GM19043 (cell line): Measurements from ENCODE around the gene EVI2B.
"Not testable (repeated sequence)": the region's sequence is repeated elsewhere in the genome, so short reads cannot be mapped to it uniquely, and the experiment has no call there.

Experiments used
- ATAC-seq: cut with Tn5 transposase; IDR thresholded peaks from one replicate; pipeline ENCODE4 v1.9.1; 2021; ENCODE audit warnings: low read depth; ENCODE audit not compliant: unreplicated experiment

The EVI2B gene

GRCh38 chr17:31310886-31311285, 3.0 kb downstream of the EVI2B start:
- ATAC-seq: no peak

GRCh38 chr17:31310260-31310659, 3.6 kb downstream of the EVI2B start:
- no peak for ATAC-seq

- peak; percentile 42 for ATAC-seq
These were observed 4.3 kb downstream of the EVI2B start for GRCh38 chr17:31309556-31309955.

GRCh38 chr17:31308372-31309334, 5.2 kb downstream of the EVI2B start:
- no peak for ATAC-seq

GRCh38 chr17:31307640-31308039, 6.2 kb downstream of the EVI2B start:
- no peak for ATAC-seq

GRCh38 chr17:31299624-31300023, 14.2 kb downstream of the EVI2B start:
- no peak for ATAC-seq

DNA sequence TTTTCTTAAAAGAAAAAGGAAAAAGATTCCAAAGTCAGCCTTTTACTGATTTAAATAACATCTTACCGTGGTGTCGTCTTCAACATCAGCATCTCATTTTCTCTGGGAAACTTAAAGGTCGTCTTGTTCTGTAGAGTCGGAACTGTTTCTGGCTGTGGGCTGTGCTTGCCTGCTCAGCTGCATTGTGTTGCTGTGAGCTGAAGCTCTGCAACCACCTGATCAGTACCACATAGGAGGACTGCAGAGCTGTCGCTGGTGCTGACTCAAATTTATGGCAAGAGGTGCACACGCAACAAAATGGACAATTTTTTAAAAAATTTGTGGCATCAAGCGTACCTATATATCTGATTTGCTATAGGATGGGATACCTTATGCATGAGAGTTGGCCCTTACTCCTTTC, 16.8 kb downstream of the EVI2B start, which contains the start of gene OMG:
Gene OMG (minus strand): TSS at position 150 of the 400 bp plus-strand sequence. CDS start 908 bp downstream, outside the sequence.
- no peak for ATAC-seq

GRCh38 chr17:31296142-31296541, 17.7 kb downstream of the EVI2B start:
- no peak for ATAC-seq

DNA sequence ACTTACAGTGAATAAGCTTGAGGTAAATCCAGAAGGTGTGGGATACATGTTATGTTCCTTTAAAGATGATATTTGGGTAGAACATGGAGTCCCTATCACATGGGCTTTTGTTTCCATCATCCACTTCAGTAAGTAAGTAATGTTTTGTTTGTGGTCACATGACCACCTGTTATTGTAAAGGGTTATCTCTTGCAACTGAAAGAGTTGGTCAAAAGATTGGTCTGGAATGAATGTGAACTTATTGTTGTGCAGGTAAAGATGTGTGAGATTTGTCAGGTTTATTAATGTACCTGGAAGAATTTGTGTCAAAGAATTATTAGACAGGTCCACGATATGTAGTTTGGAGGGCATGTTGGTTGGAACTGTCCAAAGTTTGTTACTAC, 18.4 kb downstream of the EVI2B start:
- ATAC-seq: no peak

DNA sequence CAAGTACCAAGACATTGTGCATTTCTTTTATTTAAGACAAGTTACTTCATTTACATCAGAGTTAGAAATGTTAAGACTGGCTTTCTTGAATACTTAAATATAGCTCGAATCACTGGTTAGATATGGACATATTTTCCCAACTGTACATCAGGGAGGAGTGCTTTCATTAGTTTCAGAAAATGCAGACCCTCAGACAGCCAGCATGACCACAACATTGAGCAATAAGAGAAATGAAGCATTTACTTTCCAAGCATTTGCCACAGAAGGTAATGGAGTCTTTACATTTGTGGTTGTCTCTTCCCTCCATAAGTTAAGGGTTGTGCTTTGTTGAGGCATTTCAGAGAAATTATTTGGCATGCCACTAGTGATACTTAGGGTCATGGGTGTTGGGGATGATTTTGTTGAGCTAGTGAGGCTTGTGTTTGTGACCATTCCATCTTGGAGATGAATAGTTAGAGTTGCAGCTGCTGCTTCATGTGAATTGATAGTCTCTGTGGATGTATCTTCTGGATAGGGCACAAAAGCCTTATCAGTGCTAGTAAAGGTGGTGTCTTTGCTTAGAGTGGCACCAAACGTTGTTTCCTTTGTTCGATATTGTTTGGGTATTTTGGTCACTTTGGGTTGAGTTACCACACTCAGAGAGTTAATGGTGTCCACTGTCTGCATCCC, 18.9 kb downstream of the EVI2B start:
- ATAC-seq: no peak

- no peak for ATAC-seq
These were observed 19.6 kb downstream of the EVI2B start for GRCh38 chr17:31294231-31294630.

GRCh38 chr17:31293581-31293980, 20.3 kb downstream of the EVI2B start:
- no peak for ATAC-seq

DNA sequence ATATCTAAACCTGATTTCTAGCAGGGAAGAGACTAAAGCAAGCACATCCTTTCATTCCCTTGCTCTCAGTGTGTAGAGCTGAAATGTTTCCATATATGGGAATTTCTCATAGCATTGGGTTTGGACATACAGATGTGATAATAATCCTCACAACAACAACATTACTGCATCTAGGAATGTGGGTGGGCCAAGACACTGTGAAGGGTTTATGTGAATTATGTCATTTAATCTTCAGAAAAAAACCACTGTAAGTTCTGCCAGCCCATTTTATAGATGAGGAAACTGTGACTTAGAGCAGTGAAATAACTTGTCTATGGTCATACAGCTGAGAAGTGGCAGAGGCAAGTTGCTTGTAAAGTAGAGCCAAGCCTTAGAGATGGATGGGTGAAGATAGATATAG, 22.0 kb downstream of the EVI2B start:
- ATAC-seq: no peak

DNA sequence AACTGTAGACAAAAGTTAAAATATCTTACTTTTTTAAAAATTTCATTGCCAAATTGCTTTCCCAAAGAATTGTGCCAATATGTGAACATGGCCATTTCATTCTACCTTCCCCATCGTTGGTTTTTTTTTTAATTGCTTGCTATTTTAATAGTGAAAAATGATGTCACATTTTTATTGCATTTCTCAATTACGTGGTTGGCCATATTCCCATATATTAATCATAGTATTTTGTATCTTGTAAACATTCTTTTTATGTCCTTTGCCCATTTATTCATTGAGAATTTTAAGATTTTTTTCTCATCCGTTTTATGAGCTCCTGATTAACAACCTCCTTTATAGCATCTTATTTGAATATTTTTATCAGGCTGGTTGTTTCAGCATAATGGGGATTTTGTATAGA, 24.1 kb downstream of the EVI2B start:
- ATAC-seq: no peak

DNA sequence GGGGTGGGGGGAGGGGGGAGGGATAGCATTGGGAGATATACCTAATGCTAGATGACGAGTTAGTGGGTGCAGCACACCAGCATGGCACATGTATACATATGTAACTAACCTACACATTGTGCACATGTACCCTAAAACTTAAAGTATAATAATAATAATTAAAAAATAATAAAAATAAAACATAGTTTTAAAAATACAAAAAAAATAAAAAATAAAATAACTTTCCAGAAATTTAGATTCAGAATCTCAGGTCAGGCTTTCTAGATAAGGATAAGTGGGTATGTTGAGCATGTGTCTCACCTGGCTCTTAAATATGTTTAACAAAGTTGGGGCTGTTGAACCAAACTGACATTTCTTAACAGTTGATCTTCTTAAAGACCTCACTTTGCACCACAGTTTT, 25.9 kb downstream of the EVI2B start:
- not testable (repeated sequence) for ATAC-seq

GRCh38 chr17:31286587-31286986, 27.3 kb downstream of the EVI2B start:
- ATAC-seq: no peak

DNA sequence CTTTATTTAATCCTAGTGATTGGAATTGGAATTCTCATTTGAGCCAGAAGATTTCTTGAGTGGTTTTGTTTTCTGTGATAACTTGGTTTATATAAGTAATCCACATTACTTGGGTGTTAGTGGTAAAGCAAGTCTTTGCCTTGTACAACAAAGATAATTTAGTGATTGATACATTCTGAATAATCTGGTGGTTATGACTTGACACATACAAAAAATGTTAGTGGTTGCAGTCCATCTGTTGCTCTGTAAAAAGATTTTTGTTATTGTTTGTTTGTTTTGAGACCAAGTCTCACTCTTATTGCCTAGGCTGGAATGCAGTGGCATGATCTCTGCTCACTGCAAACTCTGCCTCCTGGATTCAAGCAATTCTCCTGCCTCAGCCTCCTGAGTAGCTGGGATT, 30.0 kb downstream of the EVI2B start:
- ATAC-seq: no peak

DNA sequence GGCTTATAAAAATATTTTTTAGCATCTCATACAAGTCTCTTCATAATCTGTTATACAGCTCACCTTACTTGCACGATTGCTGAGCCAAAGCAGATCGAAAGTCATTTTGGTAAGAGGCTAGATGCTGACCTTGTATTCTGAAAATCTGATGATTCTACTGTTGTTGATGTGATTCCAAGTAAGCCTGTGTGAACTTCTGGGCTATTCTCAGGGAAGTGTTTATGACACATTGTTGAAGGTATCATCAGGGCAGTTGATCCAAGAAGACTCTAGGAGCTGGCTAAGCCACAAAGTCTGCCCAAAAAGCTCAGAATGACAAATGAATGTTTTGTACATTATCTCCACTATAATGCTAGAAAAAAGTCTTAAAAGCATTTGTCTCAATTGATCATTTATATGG, 32.8 kb downstream of the EVI2B start:
- ATAC-seq: no peak

DNA sequence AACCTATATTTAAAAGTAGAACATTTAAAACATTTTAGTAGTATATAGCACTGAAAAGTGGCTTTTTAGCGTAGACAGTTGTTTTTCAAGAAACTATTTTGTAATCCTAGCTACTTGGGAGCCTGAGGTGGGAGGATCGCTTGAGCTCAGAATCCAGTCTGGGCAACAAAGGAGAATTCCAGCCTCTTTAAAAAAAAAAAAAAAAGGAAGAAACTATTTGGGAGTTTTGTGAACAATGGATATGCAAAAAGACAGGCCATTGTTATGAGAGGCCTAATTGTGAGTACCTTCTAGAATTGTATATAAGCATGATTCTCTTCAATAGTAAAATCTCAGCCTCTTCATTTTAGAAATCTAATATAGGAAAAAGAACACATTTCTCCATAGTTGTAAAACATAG, 34.5 kb downstream of the EVI2B start:
- no peak for ATAC-seq

DNA sequence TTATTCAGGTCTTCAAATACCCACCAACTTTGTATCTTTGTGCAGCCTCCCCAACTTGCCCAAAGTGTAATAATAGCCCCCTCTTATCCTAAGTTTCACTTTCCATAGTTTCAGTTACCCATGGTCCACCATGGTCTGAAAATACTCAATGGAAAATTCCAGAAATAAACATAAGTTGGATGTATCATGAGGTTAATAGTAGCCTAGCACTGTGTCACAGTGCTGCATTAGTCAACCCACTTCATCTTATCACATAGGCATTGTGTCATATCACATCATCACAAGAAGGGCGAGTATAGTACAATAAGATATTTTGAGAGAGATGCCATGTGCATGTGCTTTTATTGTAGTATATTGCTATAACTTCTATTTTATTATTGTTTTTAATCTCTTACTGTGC, 38.7 kb downstream of the EVI2B start:
- ATAC-seq: no peak

GRCh38 chr17:31274252-31274651, 39.6 kb downstream of the EVI2B start:
- ATAC-seq: no peak

DNA sequence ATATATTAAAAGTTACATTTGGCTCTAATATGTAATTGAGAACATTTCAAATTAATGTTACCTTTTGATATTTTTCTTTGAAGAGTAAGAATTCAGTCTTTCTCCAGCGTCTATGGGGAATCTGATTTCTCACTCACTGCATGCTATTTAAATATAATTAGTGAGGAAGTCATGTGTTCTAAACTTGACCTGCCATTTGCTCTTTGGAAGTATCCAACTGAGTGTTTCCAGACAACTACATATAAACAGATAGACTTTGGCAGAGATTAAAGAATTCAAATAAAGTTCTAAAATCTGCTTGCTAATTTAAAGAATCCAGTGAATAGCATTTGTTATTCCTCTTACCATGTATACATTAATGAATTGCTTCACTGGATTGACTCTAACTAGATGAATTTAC, 40.3 kb downstream of the EVI2B start:
- ATAC-seq: no peak
